Activated CD4-positive, alpha-beta memory T cell treated with anti-CD3 and anti-CD28 coated beads for 36 hours (primary cell): ENCODE measurements around the gene LIN9. TPM values are rescaled to one million over a fixed set of nuclear protein-coding genes. Genes with fewer than 3 reads are reported as not detected.

ENCODE experiments used
- CTCF ChIA-PET: fragments of 350-600 bp; sonication (Branson Sonifier 250); formaldehyde crosslinking; loops from one replicate; lab custom pipeline; 2021; ENCODE audit warnings: antibody characterized with exemption, inconsistent platforms; lab: Charles Lee
- POLR2A ChIA-PET: fragments of 350-600 bp; sonication (Branson Sonifier 250); formaldehyde crosslinking; loops from one replicate; lab custom pipeline; 2021; ENCODE audit warnings: antibody characterized with exemption; lab: Charles Lee
- DNase-seq: peaks from one replicate; pipeline ENCODE4 v3.0.0-alpha.2; 2020
- H3K27ac Mint-ChIP-seq: one replicate; pipeline ENCODE4 v1.8.0; 2021; ENCODE audit warnings: mixed read lengths
- H3K27me3 Mint-ChIP-seq: one replicate; pipeline ENCODE4 v1.8.0; 2021; ENCODE audit warnings: mixed read lengths
- H3K36me3 Mint-ChIP-seq: one replicate; pipeline ENCODE4 v1.8.0; 2021; ENCODE audit warnings: mixed read lengths
- H3K4me1 Mint-ChIP-seq: one replicate; pipeline ENCODE4 v1.8.0; 2021; ENCODE audit warnings: low read depth, mixed read lengths
- H3K4me3 Mint-ChIP-seq: one replicate; pipeline ENCODE4 v1.8.0; 2021; ENCODE audit warnings: mild to moderate bottlenecking, mixed read lengths
- H3K9me3 Mint-ChIP-seq: one replicate; pipeline ENCODE4 v1.8.0; 2021; ENCODE audit warnings: mixed read lengths
- intact Hi-C: fragments of 100-400 bp; cut with micrococcal nuclease; formaldehyde crosslinking; loops from one replicate; pipeline ENCODE4 v1.15.1; 2023
- total RNA-seq, 2 experiments: library from RNA; stranded (reverse); gene quantifications; one replicate each; pipeline ENCODE4 v1.2.3, GENCODE V29; 2021

The LIN9 gene, protein sequence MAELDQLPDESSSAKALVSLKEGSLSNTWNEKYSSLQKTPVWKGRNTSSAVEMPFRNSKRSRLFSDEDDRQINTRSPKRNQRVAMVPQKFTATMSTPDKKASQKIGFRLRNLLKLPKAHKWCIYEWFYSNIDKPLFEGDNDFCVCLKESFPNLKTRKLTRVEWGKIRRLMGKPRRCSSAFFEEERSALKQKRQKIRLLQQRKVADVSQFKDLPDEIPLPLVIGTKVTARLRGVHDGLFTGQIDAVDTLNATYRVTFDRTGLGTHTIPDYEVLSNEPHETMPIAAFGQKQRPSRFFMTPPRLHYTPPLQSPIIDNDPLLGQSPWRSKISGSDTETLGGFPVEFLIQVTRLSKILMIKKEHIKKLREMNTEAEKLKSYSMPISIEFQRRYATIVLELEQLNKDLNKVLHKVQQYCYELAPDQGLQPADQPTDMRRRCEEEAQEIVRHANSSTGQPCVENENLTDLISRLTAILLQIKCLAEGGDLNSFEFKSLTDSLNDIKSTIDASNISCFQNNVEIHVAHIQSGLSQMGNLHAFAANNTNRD
- total RNA-seq = 1 to 10 TPM; 9.5 to 9.6 TPM

DNA sequence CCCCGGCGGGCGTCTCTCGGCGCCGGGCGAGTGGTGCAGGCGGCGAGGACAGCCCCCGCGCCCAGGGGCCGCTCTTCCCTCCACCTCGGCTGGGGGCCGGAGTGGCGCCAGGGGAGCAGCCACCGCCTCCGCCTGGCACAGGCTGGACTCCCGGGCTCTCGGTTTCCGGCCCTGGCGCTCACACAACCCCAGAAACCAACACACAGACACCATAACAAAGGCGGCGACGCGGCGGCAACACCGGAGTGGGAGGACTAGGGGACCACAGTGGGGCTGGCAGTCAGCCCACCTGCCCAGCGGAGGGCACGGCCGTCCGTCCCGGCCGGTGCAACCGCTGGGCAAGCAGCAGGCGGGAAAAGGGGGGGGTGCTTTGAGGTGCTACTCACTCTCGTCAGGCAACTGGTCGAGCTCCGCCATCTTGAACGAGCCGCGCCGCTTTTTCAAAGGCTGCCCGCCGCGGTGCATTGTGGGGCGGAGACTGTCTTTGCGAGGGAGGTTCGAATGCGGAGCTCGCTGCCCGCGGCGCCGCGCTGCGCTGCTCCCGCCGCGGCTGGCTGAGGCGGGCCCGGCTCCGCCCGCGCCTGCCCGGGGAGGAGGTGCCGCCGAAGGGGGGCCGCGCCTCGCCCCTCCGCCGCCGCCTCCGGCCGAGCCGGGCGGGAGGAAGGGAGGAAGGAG lies at the start of gene LIN9:
TSS of gene LIN9 (minus strand) at position 442 of the 675 bp plus-strand sequence. CDS start at position 417, 25 bp downstream.
- Mint-ChIP-seq H3K4me3 (peak within 1 kb of the TSS; percentile 89), H3K36me3 (no peaks in the 10 kb centered on the region), H3K27ac (peak within 1 kb of the TSS; percentile 74), H3K27me3 (peaks cover 8% of the 10 kb centered on the region), H3K4me1 (peaks cover 12% of the 10 kb centered on the region), H3K9me3 (no peaks in the 10 kb centered on the region)
- ChIA-PET POLR2A (interaction anchor here (0.6 to 1.8 kb wide), 9 partner anchors 17 to 246 kb away, joined by 3 to 8 read pairs (median 4); partner anchors contain the start of genes ACBD3, H3-3A and PARP1), CTCF (interaction anchor here (0.7 to 2.6 kb wide), 7 partner anchors 24 to 244 kb away, joined by 3 to 16 read pairs (median 7); partner anchors contain the start of gene PARP1)
- intact Hi-C loops = loop anchor here (1.0 to 2.0 kb wide), 2 partner anchors 24 to 98 kb away; no protein-coding TSS in a partner anchor
- peak; percentile 95 for DNase-seq

DNA sequence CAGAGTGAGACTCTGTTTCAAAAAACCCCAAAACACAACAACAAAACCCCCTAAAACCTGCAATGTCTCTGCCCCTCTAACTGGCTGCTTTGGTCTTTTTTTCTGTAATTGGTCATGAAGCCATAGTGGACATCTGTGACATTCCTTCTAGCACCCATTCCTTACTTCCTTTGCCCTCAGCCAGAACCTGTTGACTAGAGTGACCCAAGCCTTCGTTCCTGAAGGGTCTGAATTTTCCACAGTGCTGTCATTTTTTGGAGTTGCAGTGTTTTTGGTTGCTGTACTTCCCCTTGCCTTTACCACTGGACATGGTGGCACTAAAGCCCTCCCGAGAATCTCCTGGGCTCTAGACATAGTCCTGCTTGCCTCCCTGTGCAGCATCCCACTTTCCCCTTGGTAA lies 48.5 kb upstream of the LIN9 start:
- Mint-ChIP-seq H3K27ac (no peak overlapping the region), H3K36me3 (peaks cover 38% of the 10 kb centered on the region), H3K4me1 (no peaks in the 10 kb centered on the region), H3K27me3 (no peaks in the 10 kb centered on the region), H3K9me3 (no peaks in the 10 kb centered on the region), H3K4me3 (no peak overlapping the region)
- CTCF ChIA-PET = no interaction called here
- POLR2A ChIA-PET = no interaction called here
- intact Hi-C loops = no loop called here
- no peak for DNase-seq

DNA sequence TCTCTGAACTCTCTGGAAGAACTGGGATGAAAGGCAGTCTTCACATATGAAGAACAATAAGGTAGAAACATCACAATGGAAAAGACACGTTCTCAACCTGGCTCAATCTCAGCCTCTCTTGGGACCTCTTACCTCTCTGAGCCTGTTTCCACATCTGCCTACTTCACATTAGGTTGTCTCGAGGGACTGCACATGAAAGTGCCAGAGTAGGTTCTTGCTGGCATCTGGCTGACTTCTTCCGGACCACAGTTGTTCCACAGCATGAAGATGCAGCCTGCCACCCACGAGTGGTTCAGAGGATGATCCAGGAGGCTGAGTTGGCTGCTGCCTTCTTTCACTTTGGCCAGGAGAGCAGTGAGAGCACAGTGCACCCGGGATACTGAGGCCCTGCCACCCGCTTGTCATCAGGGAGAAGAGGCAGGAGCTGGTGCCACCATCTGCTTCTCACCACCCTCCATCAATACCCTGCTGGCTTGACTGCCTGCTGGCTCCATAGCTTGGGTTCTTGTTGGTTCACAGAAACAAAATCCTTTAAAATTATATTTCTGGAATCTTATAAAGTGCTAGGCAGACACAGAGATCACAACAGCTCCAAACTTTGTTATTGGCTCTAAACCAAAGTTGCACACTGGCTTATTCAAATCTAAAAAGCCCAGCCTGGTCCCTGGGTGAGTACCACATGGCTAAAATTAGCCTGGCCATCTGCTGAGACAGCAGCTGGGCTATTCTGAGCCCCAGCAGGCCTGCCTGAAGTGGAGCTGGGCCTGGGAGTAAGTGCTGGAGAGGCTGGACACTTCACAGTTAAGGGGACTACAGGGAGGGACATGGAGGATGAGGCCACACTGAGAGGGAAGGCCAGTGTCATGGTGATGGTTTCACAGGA lies 46.9 kb upstream of the LIN9 start:
- POLR2A ChIA-PET = no interaction called here
- intact Hi-C loops = no loop called here
- Mint-ChIP-seq H3K4me3 (no peak overlapping the region), H3K27me3 (no peaks in the 10 kb centered on the region), H3K27ac (no peak overlapping the region), H3K4me1 (no peaks in the 10 kb centered on the region), H3K36me3 (peaks cover 24% of the 10 kb centered on the region), H3K9me3 (no peaks in the 10 kb centered on the region)
- CTCF ChIA-PET = interaction anchor here (0.9 kb wide), 1 partner anchor 23 kb away, joined by 4 read pairs; no protein-coding TSS in a partner anchor
- DNase-seq = no peak

DNA sequence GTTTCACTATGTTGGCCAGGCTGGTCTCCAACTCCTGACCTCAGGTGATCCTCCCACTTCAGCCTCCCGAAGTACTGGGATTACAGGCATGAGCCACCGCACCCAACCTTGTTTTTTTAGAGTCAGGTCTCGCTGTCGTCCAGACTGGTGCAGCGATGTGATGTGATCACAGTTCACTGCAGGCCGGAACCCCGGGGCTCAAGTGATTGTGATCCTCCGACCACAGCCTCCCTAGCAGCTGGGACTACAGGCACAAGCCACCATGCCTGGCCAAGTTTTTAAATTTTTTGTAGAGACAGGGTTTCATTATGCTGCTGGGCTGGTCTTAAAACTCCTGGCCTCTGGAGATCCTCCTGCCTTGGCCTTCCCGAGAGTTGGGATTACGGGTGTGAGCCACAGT lies 46.1 kb upstream of the LIN9 start:
- ChIA-PET CTCF (no interaction called here), POLR2A (no interaction called here)
- no peak overlapping the region for H3K4me3 Mint-ChIP-seq
- DNase-seq = no peak
- no peaks in the 10 kb centered on the region for H3K27me3 Mint-ChIP-seq
- intact Hi-C loops = no loop called here
- no peaks in the 10 kb centered on the region for H3K4me1 Mint-ChIP-seq
- no peak overlapping the region for H3K27ac Mint-ChIP-seq
- peaks cover 16% of the 10 kb centered on the region for H3K36me3 Mint-ChIP-seq
- no peaks in the 10 kb centered on the region for H3K9me3 Mint-ChIP-seq

DNA sequence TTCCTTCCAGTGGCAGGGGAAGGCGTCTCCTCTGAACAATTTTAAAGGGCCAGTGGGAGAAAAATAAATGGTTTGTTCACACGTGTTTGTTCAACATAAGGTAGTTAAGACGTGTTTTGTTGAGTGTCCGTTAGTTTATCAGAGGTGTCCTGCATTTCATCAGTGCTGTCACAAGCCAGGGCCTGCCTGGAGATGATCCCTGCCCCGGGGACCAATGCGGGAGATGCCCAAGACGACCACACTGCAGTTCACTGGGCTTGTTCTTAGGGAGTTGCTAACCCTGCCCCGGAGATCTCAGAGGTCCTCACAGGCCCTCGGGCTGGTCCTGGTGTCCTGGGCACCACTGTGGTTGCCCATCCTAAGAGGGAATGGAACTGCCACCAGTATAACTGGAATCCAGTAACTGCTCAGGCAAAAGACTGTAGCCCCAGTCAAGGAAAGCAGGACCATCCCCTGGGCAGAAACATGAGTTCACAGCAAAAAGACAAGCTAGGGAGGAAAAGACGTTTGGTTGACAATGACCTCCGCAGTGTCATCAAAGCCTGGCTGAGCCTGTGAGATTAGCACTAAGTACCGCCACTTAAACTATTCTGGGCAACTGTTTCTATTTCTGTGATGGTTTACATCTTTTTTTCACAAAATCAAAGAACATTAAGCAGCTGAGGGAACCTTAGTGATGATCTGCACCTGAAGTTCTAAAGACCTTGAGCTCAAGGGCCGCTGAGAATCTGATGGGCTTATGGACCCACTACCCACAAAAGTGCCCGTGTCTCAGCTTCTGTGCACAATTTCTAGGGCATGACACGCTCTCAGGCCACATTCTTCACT lies 44.9 kb upstream of the LIN9 start:
- peaks cover 8% of the 10 kb centered on the region for H3K36me3 Mint-ChIP-seq

DNA sequence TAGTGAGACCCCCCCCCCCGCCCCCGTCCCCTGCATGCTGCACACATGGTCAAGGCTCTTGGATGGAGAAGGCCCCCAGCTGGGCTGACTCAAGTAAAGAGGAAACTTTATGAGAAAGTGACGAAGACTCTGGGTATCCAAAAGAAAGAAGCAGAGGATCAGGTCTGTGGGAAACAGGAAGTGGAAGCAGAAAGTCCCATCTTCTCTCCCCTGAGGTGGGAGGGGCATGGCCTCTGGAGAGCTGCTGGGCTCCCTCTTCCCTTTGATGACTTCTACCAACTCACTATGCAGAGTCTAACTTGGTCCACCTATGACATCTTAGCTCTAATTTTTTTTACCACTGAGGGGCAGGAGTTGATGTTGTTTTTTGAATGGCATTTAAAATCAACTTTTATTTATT lies 42.7 kb upstream of the LIN9 start:
- CTCF ChIA-PET = no interaction called here
- POLR2A ChIA-PET = no interaction called here
- Mint-ChIP-seq H3K27ac (no peak overlapping the region), H3K9me3 (no peaks in the 10 kb centered on the region), H3K4me1 (no peaks in the 10 kb centered on the region), H3K27me3 (no peaks in the 10 kb centered on the region), H3K36me3 (no peaks in the 10 kb centered on the region), H3K4me3 (no peak overlapping the region)
- intact Hi-C loops = no loop called here
- no peak for DNase-seq

More for the DNA sequence above, 44.9 kb upstream of the LIN9 start:
- H3K27ac Mint-ChIP-seq = no peak overlapping the region
- DNase-seq = no peak
- H3K9me3 Mint-ChIP-seq = no peaks in the 10 kb centered on the region
- H3K4me3 Mint-ChIP-seq = no peak overlapping the region
- H3K4me1 Mint-ChIP-seq = no peaks in the 10 kb centered on the region
- intact Hi-C loops = no loop called here
- no peaks in the 10 kb centered on the region for H3K27me3 Mint-ChIP-seq
- POLR2A ChIA-PET = no interaction called here
- CTCF ChIA-PET = no interaction called here

DNA sequence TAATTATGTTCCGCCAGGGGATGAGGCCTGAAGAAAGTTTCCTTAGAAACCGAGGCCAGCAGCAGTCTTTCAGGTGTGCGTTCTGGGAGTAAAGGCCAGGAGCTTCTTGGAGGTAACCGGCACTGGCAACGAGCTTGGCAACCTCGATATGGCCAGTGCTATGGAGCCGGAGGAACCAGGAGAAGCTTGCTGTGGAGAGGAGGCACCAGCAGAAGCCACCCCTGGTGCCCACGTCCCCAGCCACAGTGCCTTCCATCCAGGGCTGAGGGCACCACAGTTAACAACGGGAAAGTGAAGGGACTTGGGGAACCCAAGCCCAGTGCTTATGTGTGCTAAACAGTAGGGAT lies 41.5 kb upstream of the LIN9 start:
- intact Hi-C loops = no loop called here
- Mint-ChIP-seq H3K27ac (no peak overlapping the region), H3K4me3 (no peak overlapping the region), H3K27me3 (no peaks in the 10 kb centered on the region), H3K4me1 (no peaks in the 10 kb centered on the region), H3K36me3 (no peaks in the 10 kb centered on the region), H3K9me3 (no peaks in the 10 kb centered on the region)
- DNase-seq = no peak
- CTCF ChIA-PET = interaction anchor here (0.9 kb wide), 1 partner anchor 13 kb away, joined by 3 read pairs; no protein-coding TSS in a partner anchor
- POLR2A ChIA-PET = no interaction called here

DNA sequence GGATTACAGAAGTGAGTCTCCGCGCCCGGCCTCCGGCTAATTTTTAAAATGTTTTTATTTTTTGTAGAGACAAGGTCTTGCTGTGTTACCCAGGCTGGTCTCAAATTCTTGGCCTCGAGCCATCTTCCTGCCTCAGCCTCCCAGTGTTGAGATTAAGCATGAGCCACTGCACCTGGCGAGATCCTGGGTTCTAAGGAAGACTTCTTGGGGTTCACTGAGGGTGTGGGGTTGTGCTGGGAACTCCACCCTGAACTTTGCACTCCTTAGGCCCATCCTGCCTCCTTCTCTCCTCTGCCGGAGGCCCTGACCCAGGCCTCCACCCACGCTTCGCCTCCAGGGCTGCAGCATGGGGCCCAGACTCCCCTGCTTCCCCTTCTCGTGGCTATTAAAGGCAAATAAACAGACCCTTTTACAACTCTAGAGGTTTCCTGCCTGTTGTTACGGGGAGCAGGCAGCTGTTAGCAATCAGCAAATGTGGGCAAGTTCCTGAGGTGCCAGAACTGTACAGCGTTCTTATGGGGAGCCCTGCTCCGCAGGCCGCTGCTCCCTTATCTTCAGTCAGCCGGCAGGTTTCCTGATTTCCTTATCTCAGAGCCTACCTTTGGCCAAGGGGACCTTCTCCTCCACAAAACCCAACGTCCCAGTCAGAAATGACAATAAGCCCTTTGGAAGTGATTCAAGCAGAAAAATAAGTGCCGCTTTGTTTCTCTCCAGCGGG lies 41.0 kb upstream of the LIN9 start:
- no peak overlapping the region for H3K4me3 Mint-ChIP-seq

DNA sequence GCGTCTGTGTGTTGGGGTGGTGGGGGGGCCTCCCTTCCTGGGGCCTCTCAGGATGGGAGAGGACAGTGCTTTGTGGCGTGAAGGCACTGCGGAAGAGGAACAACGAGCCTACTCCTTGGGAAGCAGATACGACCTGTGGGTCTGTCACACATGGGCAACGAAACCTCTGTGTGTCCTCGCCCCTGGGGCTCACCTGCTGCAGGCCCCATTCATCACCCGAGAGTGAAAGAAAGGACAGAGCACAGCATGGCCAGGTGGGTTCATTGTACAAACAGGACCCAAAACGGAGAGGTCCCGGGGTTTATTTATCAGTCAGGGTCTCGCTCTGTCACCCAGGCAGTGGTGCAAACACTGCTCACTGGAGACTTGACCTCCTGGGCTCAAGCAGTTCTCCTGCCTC lies 40.1 kb upstream of the LIN9 start:
- ChIA-PET CTCF (no interaction called here), POLR2A (no interaction called here)
- Mint-ChIP-seq H3K36me3 (no peaks in the 10 kb centered on the region), H3K4me3 (no peak overlapping the region), H3K4me1 (no peaks in the 10 kb centered on the region), H3K27ac (no peak overlapping the region), H3K9me3 (no peaks in the 10 kb centered on the region), H3K27me3 (no peaks in the 10 kb centered on the region)
- intact Hi-C loops = no loop called here
- DNase-seq = no peak

More for the DNA sequence above, 41.0 kb upstream of the LIN9 start:
- Mint-ChIP-seq H3K36me3 (no peaks in the 10 kb centered on the region), H3K27ac (no peak overlapping the region), H3K9me3 (no peaks in the 10 kb centered on the region), H3K27me3 (no peaks in the 10 kb centered on the region), H3K4me1 (no peaks in the 10 kb centered on the region)
- no peak for DNase-seq
- ChIA-PET CTCF (interaction anchor here (0.9 kb wide), 1 partner anchor 13 kb away, joined by 3 read pairs; no protein-coding TSS in a partner anchor), POLR2A (no interaction called here)
- intact Hi-C loops = no loop called here

DNA sequence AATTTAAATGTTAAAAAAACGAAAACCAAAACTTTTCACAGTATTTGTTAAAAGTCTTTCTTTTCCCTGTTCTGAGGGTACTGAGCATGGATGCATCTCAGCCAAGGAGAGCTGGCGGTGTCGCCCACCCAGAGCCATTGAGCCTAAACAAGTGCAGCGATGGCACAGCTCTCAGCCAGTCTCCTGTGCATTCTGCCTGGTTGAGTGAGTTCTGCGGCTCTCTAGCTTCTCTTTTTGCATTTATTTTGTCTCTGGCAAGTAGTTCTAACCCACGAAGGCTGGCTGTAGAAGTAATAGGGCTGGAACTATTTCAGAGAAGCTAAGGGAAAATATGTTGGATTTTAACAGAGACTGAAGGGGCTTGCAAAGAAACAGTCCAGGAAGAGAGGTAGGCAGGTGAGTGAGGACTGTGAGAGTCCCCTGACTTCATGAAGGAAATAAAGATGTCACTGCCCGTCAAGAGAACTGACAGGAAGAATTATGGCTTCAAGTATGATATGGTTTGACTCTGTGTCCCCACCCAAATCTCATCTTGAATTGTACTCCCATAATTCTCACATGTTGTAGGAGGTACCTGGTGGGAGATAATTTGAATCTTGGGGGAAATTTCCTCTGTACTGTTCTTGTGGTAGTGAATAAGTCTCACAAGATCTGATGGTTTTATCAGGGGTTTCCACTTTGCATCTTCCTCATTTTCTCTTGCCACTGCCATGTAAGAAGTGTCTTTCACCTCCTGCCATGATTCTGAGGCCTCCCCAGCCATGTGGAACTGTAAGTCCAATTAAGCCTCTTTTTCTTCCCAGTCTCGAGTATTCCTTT lies 35.7 kb upstream of the LIN9 start:
- DNase-seq = no peak
- Mint-ChIP-seq H3K27ac (no peak overlapping the region), H3K27me3 (peaks cover 9% of the 10 kb centered on the region), H3K4me3 (no peak overlapping the region), H3K9me3 (peaks cover 8% of the 10 kb centered on the region), H3K36me3 (no peaks in the 10 kb centered on the region), H3K4me1 (no peaks in the 10 kb centered on the region)
- ChIA-PET POLR2A (no interaction called here), CTCF (interaction anchor here (1.2 to 2.2 kb wide), 2 partner anchors 12 to 219 kb away, joined by 3 to 8 read pairs; no protein-coding TSS in a partner anchor)
- intact Hi-C loops = no loop called here
